HepG2 (cell line): Measurements from ENCODE around the gene SMAD3. TPM values are rescaled to one million over a fixed set of nuclear protein-coding genes. Genes with fewer than 3 reads are reported as not detected.
A peak's percentile ranks its signal among the peaks of the same experiment; 100 is the strongest.

Source experiments
- ADNP ChIP-seq: sonication (generic); formaldehyde crosslinking; IDR thresholded peaks from 2 replicates; pipeline ENCODE4 v1.4.0; 2020; ENCODE audit warnings: missing genetic modification reagents
- ARNT2 ChIP-seq: sonication (generic); formaldehyde crosslinking; IDR thresholded peaks from 2 replicates; pipeline ENCODE4 v1.8.0; 2022; ENCODE audit warnings: mild to moderate bottlenecking, low read depth, missing genetic modification reagents, moderate library complexity
- DPF2 ChIP-seq: sonication (generic); formaldehyde crosslinking; IDR thresholded peaks from 2 replicates; pipeline ENCODE4 v1.4.0; 2020; ENCODE audit warnings: mild to moderate bottlenecking, low read depth, missing genetic modification reagents, borderline replicate concordance
- EP300 ChIP-seq, 3 experiments: sonication (generic) in 1 of 3; formaldehyde crosslinking in 1 of 3; IDR thresholded peaks; 2 replicates each; pipeline versions ENCODE4 v1.5.1 to v1.6.1; 2011 to 2020; ENCODE audit warnings: low read depth in 2 of 3, low read length in 2 of 3, borderline replicate concordance in 1 of 3, improper control_type of control experiment in 1 of 3, mild to moderate bottlenecking in 1 of 3, missing genetic modification reagents in 1 of 3, moderate library complexity in 1 of 3
- HDAC2 ChIP-seq: sonication (generic); formaldehyde crosslinking; IDR thresholded peaks from 2 replicates; pipeline ENCODE4 v1.4.0; 2020; ENCODE audit warnings: missing genetic modification reagents
- MAX ChIP-seq: IDR thresholded peaks from 2 replicates; pipeline ENCODE4 v1.6.1; 2012; ENCODE audit warnings: inconsistent platforms
- MEF2D ChIP-seq: sonication (generic); formaldehyde crosslinking; IDR thresholded peaks from 2 replicates; pipeline ENCODE4 v1.5.1; 2020; ENCODE audit warnings: mild to moderate bottlenecking, missing genetic modification reagents
- MTA1 ChIP-seq: sonication (generic); formaldehyde crosslinking; IDR thresholded peaks from 2 replicates; pipeline ENCODE4 v1.4.0; 2020; ENCODE audit warnings: missing genetic modification reagents, mild to moderate bottlenecking, borderline replicate concordance
- MTF1 ChIP-seq: sonication (generic); formaldehyde crosslinking; IDR thresholded peaks from 2 replicates; pipeline ENCODE4 v1.5.0; 2020; ENCODE audit warnings: missing genetic modification reagents
- NBN ChIP-seq: fragments of 450-650 bp; conservative IDR thresholded peaks from 2 replicates; pipeline ENCODE4 v1.6.1; 2017
- PAXIP1 ChIP-seq: sonication (generic); formaldehyde crosslinking; conservative IDR thresholded peaks from 2 replicates; pipeline ENCODE4 v1.4.0; 2020; ENCODE audit warnings: mild to moderate bottlenecking, missing genetic modification reagents, moderate library complexity
- ZFP91 ChIP-seq: sonication (generic); formaldehyde crosslinking; IDR thresholded peaks from 2 replicates; pipeline ENCODE4 v1.9.0; 2022; ENCODE audit warnings: missing genetic modification reagents, mild to moderate bottlenecking, borderline replicate concordance
- ZGPAT ChIP-seq: IDR thresholded peaks from 2 replicates; pipeline ENCODE4 v1.6.1; 2016; ENCODE audit warnings: mild to moderate bottlenecking
- ZNF260 ChIP-seq: sonication (generic); formaldehyde crosslinking; IDR thresholded peaks from 2 replicates; pipeline ENCODE4 v1.4.0; 2020; ENCODE audit warnings: missing genetic modification reagents, low read depth, mild to moderate bottlenecking, borderline replicate concordance
- ZNF292 ChIP-seq: sonication (generic); formaldehyde crosslinking; IDR thresholded peaks from 2 replicates; pipeline ENCODE4 v1.8.1; 2022; ENCODE audit warnings: mild to moderate bottlenecking, low read depth, missing genetic modification reagents, borderline replicate concordance
- ZNF740 ChIP-seq: sonication (generic); formaldehyde crosslinking; IDR thresholded peaks from 2 replicates; pipeline ENCODE4 v1.4.0; 2020; ENCODE audit warnings: missing genetic modification reagents
- ZSCAN31 ChIP-seq: sonication (generic); formaldehyde crosslinking; IDR thresholded peaks from 2 replicates; pipeline ENCODE4 v1.5.0; 2020; ENCODE audit warnings: low read depth, mild to moderate bottlenecking, missing genetic modification reagents
- polyA plus RNA-seq, 8 experiments: library from polyadenylated mRNA; depleted of rRNA in 3 of 8; stranded (reverse) in 7 of 8; unstranded in 1 of 8; fragments of >200 nt; fragmentation: Illumina TruSeq in 4 of 8; extraction: Trizol in 4 of 8; gene quantifications; 2 replicates each; pipeline versions ENCODE4 v1.2.1 to v1.2.3, GENCODE V29; 2011 to 2016; ENCODE audit warnings: low read depth in 4 of 8, missing spikeins in 1 of 8, mixed read lengths in 1 of 8; ENCODE audit not compliant: insufficient read depth in 1 of 8
- total RNA-seq, 5 experiments: library from RNA; depleted of rRNA; stranded (reverse); fragments of >200 nt; fragmentation: Illumina TruSeq; extraction: Trizol; gene quantifications; 2 replicates each; pipeline ENCODE4 v1.2.3, GENCODE V29; 2016; ENCODE audit warnings: low read depth in 1 of 5

The SMAD3 gene
- total and polyA plus RNA-seq, 2 of the 13 experiments (the other 11 are each of a cell fraction or from before 2014, with no cell fraction given) = 8.6 to 56.3 TPM

- TF ChIP-seq ZFP91 (CRISPR knock-in tag) (peak; percentile 58; the same call in 1 of the 2 replicates), ARNT2 (CRISPR knock-in tag) (0 out of 2 replicates have a peak, but pooled peaks have one; percentile 38), HDAC2 (peak; percentile 55; the same call in 1 of the 2 replicates), NBN (no peak), MAX (peak; percentile 35; the same call in 1 of the 2 replicates), ADNP (CRISPR knock-in tag) (no peak), DPF2 (CRISPR knock-in tag) (0 out of 2 replicates have a peak, but pooled peaks have one; percentile 66), ZNF292 (CRISPR knock-in tag) (0 out of 2 replicates have a peak, but pooled peaks have one; percentile 41), ZNF260 (no peak), EP300 (IDR thresholded peaks at IDR 0.05; ENCODE audit: low read depth in 2 of 2, low read length in 2 of 2) (peak in 1 of 2 experiments; percentile 37; a peak in 1 of 4 replicates), EP300 (CRISPR knock-in tag; IDR thresholded peaks at IDR 0.05; ENCODE audit: borderline replicate concordance) (no peak), MTA1 (CRISPR knock-in tag) (peak; percentile 65; the same call in 1 of the 2 replicates), PAXIP1 (peak; percentile 78), ZSCAN31 (CRISPR knock-in tag) (0 out of 2 replicates have a peak, but pooled peaks have one; percentile 22), ZNF740 (CRISPR knock-in tag) (no peak), MTF1 (CRISPR knock-in tag) (peak; percentile 66; the same call in 1 of the 2 replicates), MEF2D (CRISPR knock-in tag) (peak; percentile 97), ZGPAT (CRISPR knock-in tag) (no peak)
These were observed 6.3 kb upstream of the SMAD3 start (continued) for GRCh38 chr15:67059127-67059553.
